Astrocyte (in vitro differentiated cells and primary cell): Measurements from ENCODE around the gene ZNF362.

Experiments
- CTCF ChIP-seq: IDR thresholded peaks from 2 replicates; pipeline ENCODE4 v1.5.1; 2011; ENCODE audit warnings: low read depth, mild to moderate bottlenecking, inconsistent platforms, low read length, moderate library complexity; ENCODE audit not compliant: insufficient read depth
- EZH2 ChIP-seq: IDR thresholded peaks from 2 replicates; pipeline ENCODE4 v1.6.1; 2012; ENCODE audit warnings: mild to moderate bottlenecking, low read length, inconsistent platforms; ENCODE audit not compliant: insufficient read depth

GRCh38 chr1:33332881-33333280, 76.6 kb downstream of the ZNF362 start:
- TF ChIP-seq CTCF = no peak
- no peak for TF ChIP-seq EZH2
